ENCODE results near the gene MRPS18B.

Gene MRPS18B

GRCh38 chr6:30613251-30614043, 4.2 kb upstream of the MRPS18B start:
- peak overlapping the region; percentile 100 for H3K4me3 Mint-ChIP-seq
- H3K9me3 Mint-ChIP-seq, result no peaks in the 10 kb centered on the region
- TF ChIP-seq, protein P1, sequence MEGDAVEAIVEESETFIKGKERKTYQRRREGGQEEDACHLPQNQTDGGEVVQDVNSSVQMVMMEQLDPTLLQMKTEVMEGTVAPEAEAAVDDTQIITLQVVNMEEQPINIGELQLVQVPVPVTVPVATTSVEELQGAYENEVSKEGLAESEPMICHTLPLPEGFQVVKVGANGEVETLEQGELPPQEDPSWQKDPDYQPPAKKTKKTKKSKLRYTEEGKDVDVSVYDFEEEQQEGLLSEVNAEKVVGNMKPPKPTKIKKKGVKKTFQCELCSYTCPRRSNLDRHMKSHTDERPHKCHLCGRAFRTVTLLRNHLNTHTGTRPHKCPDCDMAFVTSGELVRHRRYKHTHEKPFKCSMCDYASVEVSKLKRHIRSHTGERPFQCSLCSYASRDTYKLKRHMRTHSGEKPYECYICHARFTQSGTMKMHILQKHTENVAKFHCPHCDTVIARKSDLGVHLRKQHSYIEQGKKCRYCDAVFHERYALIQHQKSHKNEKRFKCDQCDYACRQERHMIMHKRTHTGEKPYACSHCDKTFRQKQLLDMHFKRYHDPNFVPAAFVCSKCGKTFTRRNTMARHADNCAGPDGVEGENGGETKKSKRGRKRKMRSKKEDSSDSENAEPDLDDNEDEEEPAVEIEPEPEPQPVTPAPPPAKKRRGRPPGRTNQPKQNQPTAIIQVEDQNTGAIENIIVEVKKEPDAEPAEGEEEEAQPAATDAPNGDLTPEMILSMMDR (IDR thresholded peaks at IDR 0.05), result no peak
- peaks cover 83% of the 10 kb centered on the region for H3K4me1 Mint-ChIP-seq
- peaks cover 11% of the 10 kb centered on the region for H3K27me3 Mint-ChIP-seq (ENCODE audit: low read depth, poor library complexity)
- peaks cover 52% of the 10 kb centered on the region for H3K36me3 Mint-ChIP-seq (ENCODE audit: low read depth)
- DNase-seq, result no peak
- H3K27ac Mint-ChIP-seq, result peak overlapping the region; percentile 58

- no peak for DNase-seq
- H3K27ac Mint-ChIP-seq, result peak overlapping the region; percentile 100
- no peaks in the 10 kb centered on the region for H3K9me3 Mint-ChIP-seq
- TF ChIP-seq, protein P1 (IDR thresholded peaks at IDR 0.05), result no peak
- peaks cover 11% of the 10 kb centered on the region for H3K27me3 Mint-ChIP-seq (ENCODE audit: low read depth, poor library complexity)
- H3K4me3 Mint-ChIP-seq, result peak overlapping the region; percentile 100
- peaks cover 84% of the 10 kb centered on the region for H3K4me1 Mint-ChIP-seq
- H3K36me3 Mint-ChIP-seq (ENCODE audit: low read depth), result peaks cover 44% of the 10 kb centered on the region
Measured at GRCh38 chr6:30614044-30614842, 3.4 kb upstream of the MRPS18B start.

GRCh38 chr6:30614843-30615218, 2.8 kb upstream of the MRPS18B start:
- Mint-ChIP-seq H3K9me3 (no peaks in the 10 kb centered on the region), H3K27ac (peak overlapping the region; percentile 100), H3K4me3 (peak overlapping the region; percentile 100), H3K36me3 (ENCODE audit: low read depth) (peaks cover 44% of the 10 kb centered on the region), H3K4me1 (peaks cover 83% of the 10 kb centered on the region), H3K27me3 (ENCODE audit: low read depth, poor library complexity) (peaks cover 11% of the 10 kb centered on the region)
- TF ChIP-seq, protein P1 (IDR thresholded peaks at IDR 0.05), result no peak
- peak; percentile 73 for DNase-seq

GRCh38 chr6:30615219-30615957, 2.3 kb upstream of the MRPS18B start:
- Mint-ChIP-seq H3K4me1 (peaks cover 77% of the 10 kb centered on the region), H3K36me3 (ENCODE audit: low read depth) (peaks cover 41% of the 10 kb centered on the region), H3K9me3 (no peaks in the 10 kb centered on the region), H3K4me3 (peak overlapping the region; percentile 100), H3K27ac (peak overlapping the region; percentile 100), H3K27me3 (ENCODE audit: low read depth, poor library complexity) (peaks cover 11% of the 10 kb centered on the region)
- TF ChIP-seq, protein P1 (IDR thresholded peaks at IDR 0.05), result no peak
- DNase-seq, result peak; percentile 39

- H3K9me3 Mint-ChIP-seq, result no peaks in the 10 kb centered on the region
- TF ChIP-seq, protein P1 (IDR thresholded peaks at IDR 0.05), result no peak
- H3K27me3 Mint-ChIP-seq (ENCODE audit: low read depth, poor library complexity), result peaks cover 11% of the 10 kb centered on the region
- peaks cover 71% of the 10 kb centered on the region for H3K4me1 Mint-ChIP-seq
- H3K4me3 Mint-ChIP-seq, result peak overlapping the region; percentile 100
- DNase-seq, result no peak
- H3K36me3 Mint-ChIP-seq (ENCODE audit: low read depth), result peaks cover 41% of the 10 kb centered on the region
- peak overlapping the region; percentile 100 for H3K27ac Mint-ChIP-seq
Measured at GRCh38 chr6:30615958-30616810, 1.5 kb upstream of the MRPS18B start.
